H9 (cell line): ENCODE results near the gene FADS3. TPM values are rescaled to one million over a fixed set of nuclear protein-coding genes. Genes with fewer than 3 reads are reported as not detected.

Source experiments
- DNase-seq: peaks from one replicate; pipeline ENCODE4 v3.0.0-alpha.2; 2017
- H2AFZ ChIP-seq: one replicate; pipeline ENCODE4 v1.6.1; 2013; ENCODE audit warnings: mild to moderate bottlenecking, low read length, control low read depth, moderate library complexity
- H2AK5ac ChIP-seq: 2 replicates; pipeline ENCODE4 v1.6.1; 2013; ENCODE audit warnings: low read length, control low read depth, mixed read lengths; ENCODE audit not compliant: insufficient read length
- H2BK120ac ChIP-seq: one replicate; pipeline ENCODE4 v1.6.1; 2013; ENCODE audit warnings: low read depth, mild to moderate bottlenecking, low read length, control low read depth, inconsistent platforms; ENCODE audit not compliant: poor library complexity, severe bottlenecking
- H2BK12ac ChIP-seq: 2 replicates; pipeline ENCODE4 v1.6.1; 2013; ENCODE audit warnings: low read length, control low read depth, mixed read lengths, low read depth; ENCODE audit not compliant: insufficient read length
- H2BK15ac ChIP-seq: 2 replicates; pipeline ENCODE4 v1.6.1; 2013; ENCODE audit warnings: low read depth, low read length, control low read depth
- H2BK20ac ChIP-seq: one replicate; pipeline ENCODE4 v1.6.1; 2013; ENCODE audit warnings: low read depth, mild to moderate bottlenecking, low read length, control low read depth, inconsistent platforms; ENCODE audit not compliant: poor library complexity, severe bottlenecking
- H2BK5ac ChIP-seq: 2 replicates; pipeline ENCODE4 v1.6.1; 2013; ENCODE audit warnings: low read length, control low read depth, mixed read lengths; ENCODE audit not compliant: insufficient read length
- H3K14ac ChIP-seq: 2 replicates; pipeline ENCODE4 v1.6.1; 2013; ENCODE audit warnings: low read length, control low read depth; ENCODE audit not compliant: insufficient read depth
- H3K18ac ChIP-seq: 2 replicates; pipeline ENCODE4 v1.6.1; 2013; ENCODE audit warnings: low read depth, mild to moderate bottlenecking, mixed read lengths, low read length, control low read depth; ENCODE audit not compliant: insufficient read length
- H3K23ac ChIP-seq: 2 replicates; pipeline ENCODE4 v1.6.1; 2013; ENCODE audit warnings: low read length, control low read depth, mixed read lengths, low read depth; ENCODE audit not compliant: insufficient read length
- H3K23me2 ChIP-seq: 2 replicates; pipeline ENCODE4 v1.6.1; 2013; ENCODE audit warnings: low read depth, mild to moderate bottlenecking, mixed read lengths, low read length, control low read depth; ENCODE audit not compliant: insufficient read length, poor library complexity, severe bottlenecking
- H3K27ac ChIP-seq: 2 replicates; pipeline ENCODE4 v1.5.1; 2013; ENCODE audit warnings: low read length, control low read depth, mixed read lengths, low read depth; ENCODE audit not compliant: insufficient read length
- H3K27me3 ChIP-seq: 2 replicates; pipeline ENCODE4 v1.6.1; 2013; ENCODE audit warnings: low read length, control low read depth, inconsistent platforms; ENCODE audit not compliant: insufficient read depth
- H3K4ac ChIP-seq: 2 replicates; pipeline ENCODE4 v1.6.1; 2013; ENCODE audit warnings: low read depth, mild to moderate bottlenecking, control low read depth, inconsistent platforms, low read length, moderate library complexity
- H3K4me1 ChIP-seq: 2 replicates; pipeline ENCODE4 v1.6.1; 2013; ENCODE audit warnings: low read length, control low read depth, inconsistent platforms; ENCODE audit not compliant: insufficient read depth
- H3K4me2 ChIP-seq: 2 replicates; pipeline ENCODE4 v1.6.1; 2013; ENCODE audit warnings: low read length, control low read depth, mixed read lengths; ENCODE audit not compliant: insufficient read length, insufficient read depth
- H3K56ac ChIP-seq: 2 replicates; pipeline ENCODE4 v1.6.1; 2013; ENCODE audit warnings: low read depth, mild to moderate bottlenecking, mixed read lengths, low read length, control low read depth; ENCODE audit not compliant: insufficient read length
- H3K79me1 ChIP-seq: 2 replicates; pipeline ENCODE4 v1.6.1; 2013; ENCODE audit warnings: low read depth, mild to moderate bottlenecking, moderate library complexity, low read length, control low read depth, inconsistent platforms; ENCODE audit not compliant: insufficient read depth, poor library complexity, severe bottlenecking
- H3K79me2 ChIP-seq: 2 replicates; pipeline ENCODE4 v1.6.1; 2013; ENCODE audit warnings: low read length, control low read depth, inconsistent platforms; ENCODE audit not compliant: insufficient read depth
- H3K9ac ChIP-seq: 2 replicates; pipeline ENCODE4 v1.6.1; 2013; ENCODE audit warnings: low read length, control low read depth, mixed read lengths; ENCODE audit not compliant: insufficient read length; ENCODE audit errors: extremely low read depth
- H3K9me3 ChIP-seq: one replicate; pipeline ENCODE4 v1.6.1; 2013; ENCODE audit warnings: low read depth, low read length, inconsistent platforms; ENCODE audit not compliant: control insufficient read depth
- H3T11ph ChIP-seq: one replicate; pipeline ENCODE4 v1.6.1; 2013; ENCODE audit warnings: mild to moderate bottlenecking, low read length, control low read depth, inconsistent platforms
- H4K20me1 ChIP-seq: one replicate; pipeline ENCODE4 v1.6.1; 2013; ENCODE audit not compliant: control insufficient read depth, insufficient read length, insufficient read depth
- H4K5ac ChIP-seq: 2 replicates; pipeline ENCODE4 v1.6.1; 2013; ENCODE audit warnings: low read depth, mild to moderate bottlenecking, mixed read lengths, low read length, control low read depth; ENCODE audit not compliant: insufficient read length
- H4K8ac ChIP-seq: replicated peaks from 2 replicates; pipeline ENCODE4 v1.6.1; 2013; ENCODE audit warnings: low read length, control low read depth, mixed read lengths, low read depth; ENCODE audit not compliant: insufficient read length
- H4K91ac ChIP-seq: 2 replicates; pipeline ENCODE4 v1.6.1; 2013; ENCODE audit warnings: low read depth, mild to moderate bottlenecking, moderate library complexity, mixed read lengths, low read length, control low read depth; ENCODE audit not compliant: insufficient read length
- H3K27ac Mint-ChIP-seq, 3 experiments: 2 replicates in 2 of 3; 3 replicates in 1 of 3; pipeline ENCODE4 v1.8.0; 2020 to 2021; ENCODE audit warnings: mixed read lengths in 3 of 3, mild to moderate bottlenecking in 1 of 3, moderate library complexity in 1 of 3
- H3K27me3 Mint-ChIP-seq: 2 replicates; pipeline ENCODE4 v1.8.0; 2021; ENCODE audit warnings: low read depth, mild to moderate bottlenecking, moderate library complexity, mixed read lengths
- H3K36me3 Mint-ChIP-seq, 3 experiments: 2 replicates in 2 of 3; 3 replicates in 1 of 3; pipeline ENCODE4 v1.8.0; 2020 to 2021; ENCODE audit warnings: low read depth in 3 of 3, mixed read lengths in 3 of 3; ENCODE audit not compliant: insufficient read depth in 1 of 3
- H3K4me1 Mint-ChIP-seq, 2 experiments: 2 replicates each; pipeline ENCODE4 v1.8.0; 2020; ENCODE audit warnings: mixed read lengths in 2 of 2
- H3K4me3 Mint-ChIP-seq, 2 experiments: 2 replicates in 1 of 2; 3 replicates in 1 of 2; pipeline ENCODE4 v1.8.0; 2020 to 2021; ENCODE audit warnings: mild to moderate bottlenecking in 2 of 2, mixed read lengths in 2 of 2, moderate library complexity in 1 of 2
- H3K9me3 Mint-ChIP-seq, 2 experiments: 2 replicates in 1 of 2; 3 replicates in 1 of 2; pipeline ENCODE4 v1.8.0; 2020; ENCODE audit warnings: mild to moderate bottlenecking in 2 of 2, mixed read lengths in 2 of 2, moderate library complexity in 1 of 2
- WGBS: extraction: QIAGEN DNeasy Blood & Tissue Kit; methylation state at CpG from one replicate; pipeline ENCODE4 v1.1.7; 2013; ENCODE audit warnings: missing lambda C conversion rate, low lambda C conversion rate, mixed read lengths; ENCODE audit not compliant: insufficient read length; ENCODE audit errors: extremely low coverage; 5-methylcytosine and 5-hydroxymethylcytosine counted together
- total RNA-seq: library from RNA; stranded (reverse); gene quantifications from 2 replicates; pipeline ENCODE4 v1.2.1, GENCODE V29; 2021
- TF ChIP-seq, protein P1 (sequence below): fragments of 200-600 bp; sonication (generic); conservative IDR thresholded peaks from 3 replicates; pipeline ENCODE4 v1.8.0; 2021; ENCODE audit warnings: antibody characterized with exemption, mild to moderate bottlenecking

FADS3 gene
- total RNA-seq, 1 experiment from 2014 or later, result 34.9 TPM

GRCh38 chr11:61861634-61862033, 29.7 kb downstream of the FADS3 start:
- Histone ChIP-seq H3K79me1 (no peaks in the 10 kb centered on the region), H3K4ac (no peak overlapping the region), H2BK12ac (no peak overlapping the region), H2BK15ac (no peak overlapping the region), H2BK20ac (no peak overlapping the region), H3K23ac (no peak overlapping the region), H3K27ac (no peak overlapping the region), H4K91ac (no peak overlapping the region), H4K20me1 (no peaks in the 10 kb centered on the region), H3K79me2 (no peaks in the 10 kb centered on the region), H3K4me2 (no peak overlapping the region), H3K27me3 (no peaks in the 10 kb centered on the region), H3K23me2 (no peaks in the 10 kb centered on the region), H3K56ac (no peak overlapping the region), H4K8ac (no peak overlapping the region), H3K9me3 (no peaks in the 10 kb centered on the region), H2BK5ac (no peak overlapping the region), H2AK5ac (no peak overlapping the region), H3K18ac (no peak overlapping the region), H2BK120ac (no peak overlapping the region), H3K9ac (no peak overlapping the region), H4K5ac (no peak overlapping the region), H3T11ph (no peak overlapping the region), H2AFZ (no peak overlapping the region), H3K4me1 (no peaks in the 10 kb centered on the region), H3K14ac (no peak overlapping the region)
- Mint-ChIP-seq H3K4me3 (peak overlapping the region in 1 of 2 experiments; percentile 13; a peak in 1 of 5 replicates), H3K9me3 (no peaks in the 10 kb centered on the region), H3K27me3 (no peaks in the 10 kb centered on the region), H3K36me3 (peaks cover 56 to 82% (median 77%) of the 10 kb centered on the region in 3 experiments), H3K4me1 (peaks cover 0 to 4% of the 10 kb centered on the region in 2 experiments; a peak in 1 of 4 replicates), H3K27ac (peak overlapping the region; percentile 71 to 86 (median 80); a peak in 4 of 7 replicates)
- TF ChIP-seq, protein P1, sequence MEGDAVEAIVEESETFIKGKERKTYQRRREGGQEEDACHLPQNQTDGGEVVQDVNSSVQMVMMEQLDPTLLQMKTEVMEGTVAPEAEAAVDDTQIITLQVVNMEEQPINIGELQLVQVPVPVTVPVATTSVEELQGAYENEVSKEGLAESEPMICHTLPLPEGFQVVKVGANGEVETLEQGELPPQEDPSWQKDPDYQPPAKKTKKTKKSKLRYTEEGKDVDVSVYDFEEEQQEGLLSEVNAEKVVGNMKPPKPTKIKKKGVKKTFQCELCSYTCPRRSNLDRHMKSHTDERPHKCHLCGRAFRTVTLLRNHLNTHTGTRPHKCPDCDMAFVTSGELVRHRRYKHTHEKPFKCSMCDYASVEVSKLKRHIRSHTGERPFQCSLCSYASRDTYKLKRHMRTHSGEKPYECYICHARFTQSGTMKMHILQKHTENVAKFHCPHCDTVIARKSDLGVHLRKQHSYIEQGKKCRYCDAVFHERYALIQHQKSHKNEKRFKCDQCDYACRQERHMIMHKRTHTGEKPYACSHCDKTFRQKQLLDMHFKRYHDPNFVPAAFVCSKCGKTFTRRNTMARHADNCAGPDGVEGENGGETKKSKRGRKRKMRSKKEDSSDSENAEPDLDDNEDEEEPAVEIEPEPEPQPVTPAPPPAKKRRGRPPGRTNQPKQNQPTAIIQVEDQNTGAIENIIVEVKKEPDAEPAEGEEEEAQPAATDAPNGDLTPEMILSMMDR, result no peak
- DNase-seq, result no peak
- WGBS, result no CpG with 5 or more reads among the region's 9 CpGs
